ENCODE data around the gene NUP62.

The NUP62 gene

GRCh38 chr19:49939721-49940481 is 10.6 kb upstream of the NUP62 start:
- no peak for DNase-seq (ENCODE audit: low read depth)

GRCh38 chr19:49938662-49939061 is 9.4 kb upstream of the NUP62 start:
- no peak for DNase-seq (ENCODE audit: low read depth)
- TF ChIP-seq CTCF (IDR thresholded peaks at IDR 0.05; ENCODE audit: control insufficient read depth, extremely low read depth, insufficient read depth), result no peak
- no peak overlapping the region for H3K4me3 ChIP-seq (ENCODE audit: low read depth, low read length)

More at GRCh38 chr19:49939721-49940481, 10.6 kb upstream of the NUP62 start:
- TF ChIP-seq CTCF (IDR thresholded peaks at IDR 0.05; ENCODE audit: control insufficient read depth, extremely low read depth, insufficient read depth), result 0 out of 2 replicates have a peak, but pooled peaks have one; percentile 2
- no peak overlapping the region for H3K4me3 ChIP-seq (ENCODE audit: low read depth, low read length)

- peak overlapping the region; percentile 36 for H3K4me3 ChIP-seq (ENCODE audit: low read depth, low read length)
- peak; percentile 91 for TF ChIP-seq CTCF (IDR thresholded peaks at IDR 0.05; ENCODE audit: control insufficient read depth, extremely low read depth, insufficient read depth)
- DNase-seq (ENCODE audit: low read depth), result no peak
Measured at GRCh38 chr19:49937750-49938381, 8.6 kb upstream of the NUP62 start.

GRCh38 chr19:49936549-49936948 is 7.2 kb upstream of the NUP62 start:
- no peak for TF ChIP-seq CTCF (IDR thresholded peaks at IDR 0.05; ENCODE audit: control insufficient read depth, extremely low read depth, insufficient read depth)
- no peak for DNase-seq (ENCODE audit: low read depth)
- H3K4me3 ChIP-seq (ENCODE audit: low read depth, low read length), result no peak overlapping the region

GRCh38 chr19:49933643-49934042 is 4.3 kb upstream of the NUP62 start:
- DNase-seq (ENCODE audit: low read depth), result no peak
- H3K4me3 ChIP-seq (ENCODE audit: low read depth, low read length), result no peak overlapping the region
- TF ChIP-seq CTCF (IDR thresholded peaks at IDR 0.05; ENCODE audit: control insufficient read depth, extremely low read depth, insufficient read depth), result no peak

- no peak overlapping the region for H3K4me3 ChIP-seq (ENCODE audit: low read depth, low read length)
- DNase-seq (ENCODE audit: low read depth), result no peak
- no peak for TF ChIP-seq CTCF (IDR thresholded peaks at IDR 0.05; ENCODE audit: control insufficient read depth, extremely low read depth, insufficient read depth)
Measured at GRCh38 chr19:49932731-49933131, 3.4 kb upstream of the NUP62 start.

All from LNCaP clone FGC (cell line).